ENCODE measurements around the gene PLXNB2.
A peak's percentile ranks its signal among the peaks of the same experiment; 100 is the strongest.

PLXNB2 gene

GRCh38 chr22:50247748-50248147 is 59.7 kb downstream of the PLXNB2 start (continued):
- TF ChIP-seq, protein P1, sequence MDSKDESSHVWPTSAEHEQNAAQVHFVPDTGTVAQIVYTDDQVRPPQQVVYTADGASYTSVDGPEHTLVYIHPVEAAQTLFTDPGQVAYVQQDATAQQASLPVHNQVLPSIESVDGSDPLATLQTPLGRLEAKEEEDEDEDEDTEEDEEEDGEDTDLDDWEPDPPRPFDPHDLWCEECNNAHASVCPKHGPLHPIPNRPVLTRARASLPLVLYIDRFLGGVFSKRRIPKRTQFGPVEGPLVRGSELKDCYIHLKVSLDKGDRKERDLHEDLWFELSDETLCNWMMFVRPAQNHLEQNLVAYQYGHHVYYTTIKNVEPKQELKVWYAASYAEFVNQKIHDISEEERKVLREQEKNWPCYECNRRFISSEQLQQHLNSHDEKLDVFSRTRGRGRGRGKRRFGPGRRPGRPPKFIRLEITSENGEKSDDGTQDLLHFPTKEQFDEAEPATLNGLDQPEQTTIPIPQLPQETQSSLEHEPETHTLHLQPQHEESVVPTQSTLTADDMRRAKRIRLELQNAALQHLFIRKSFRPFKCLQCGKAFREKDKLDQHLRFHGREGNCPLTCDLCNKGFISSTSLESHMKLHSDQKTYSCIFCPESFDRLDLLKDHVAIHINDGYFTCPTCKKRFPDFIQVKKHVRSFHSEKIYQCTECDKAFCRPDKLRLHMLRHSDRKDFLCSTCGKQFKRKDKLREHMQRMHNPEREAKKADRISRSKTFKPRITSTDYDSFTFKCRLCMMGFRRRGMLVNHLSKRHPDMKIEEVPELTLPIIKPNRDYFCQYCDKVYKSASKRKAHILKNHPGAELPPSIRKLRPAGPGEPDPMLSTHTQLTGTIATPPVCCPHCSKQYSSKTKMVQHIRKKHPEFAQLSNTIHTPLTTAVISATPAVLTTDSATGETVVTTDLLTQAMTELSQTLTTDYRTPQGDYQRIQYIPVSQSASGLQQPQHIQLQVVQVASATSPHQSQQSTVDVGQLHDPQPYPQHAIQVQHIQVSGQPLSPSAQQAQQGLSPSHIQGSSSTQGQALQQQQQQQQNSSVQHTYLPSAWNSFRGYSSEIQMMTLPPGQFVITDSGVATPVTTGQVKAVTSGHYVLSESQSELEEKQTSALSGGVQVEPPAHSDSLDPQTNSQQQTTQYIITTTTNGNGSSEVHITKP (tag by site-specific recombination; IDR thresholded peaks at IDR 0.05): peak; percentile 44; the same call in 1 of the 2 replicates
- TF ChIP-seq ZNF548 (tag by site-specific recombination; IDR thresholded peaks at IDR 0.05): no peak
- TF ChIP-seq ZNF394 (tag by site-specific recombination; IDR thresholded peaks at IDR 0.05; ENCODE audit: borderline replicate concordance): no peak
- TF ChIP-seq TCF7L2 (IDR thresholded peaks at IDR 0.05; ENCODE audit: borderline replicate concordance, low read depth, low read length): no peak
- no peak for TF ChIP-seq ZBTB1 (tag by site-specific recombination; IDR thresholded peaks at IDR 0.05)
- no peak for TF ChIP-seq ZNF23 (tag by site-specific recombination; IDR thresholded peaks at IDR 0.05; ENCODE audit: borderline replicate concordance)
- no peak for TF ChIP-seq ZNF785 (tag by site-specific recombination; IDR thresholded peaks at IDR 0.05)
- 0 out of 2 replicates have a peak, but pooled peaks have one; percentile 51 for TF ChIP-seq ZNF600 (tag by site-specific recombination; IDR thresholded peaks at IDR 0.05)
- peak; percentile 73 for TF ChIP-seq SP2 (tag by site-specific recombination; IDR thresholded peaks at IDR 0.05)
- TF ChIP-seq ZBTB26 (tag by site-specific recombination; optimal IDR thresholded peaks at IDR 0.05): peak; percentile 18
- TF ChIP-seq ZFHX2 (tag by site-specific recombination; conservative IDR thresholded peaks at IDR 0.05): no peak
- TF ChIP-seq SETDB1 (IDR thresholded peaks at IDR 0.05; ENCODE audit: insufficient read length, low read length): no peak
- TF ChIP-seq ZNF629 (tag by site-specific recombination; IDR thresholded peaks at IDR 0.05): peak; percentile 94

- peak; percentile 54; the same call in 1 of the 2 replicates for TF ChIP-seq ZNF157 (tag by site-specific recombination; IDR thresholded peaks at IDR 0.05)
- no peak for TF ChIP-seq FEZF1 (tag by site-specific recombination; IDR thresholded peaks at IDR 0.05)
- ChIA-PET POLR2A (interaction anchor here (1.0 to 2.3 kb wide), 4 partner anchors 9 to 26 kb away, joined by 3 to 5 read pairs (median 4); no protein-coding TSS in a partner anchor), CTCF (interaction anchor here (0.5 to 1.2 kb wide), 3 partner anchors 25 to 171 kb away, joined by 3 to 5 read pairs (median 3); no protein-coding TSS in a partner anchor)
- H3K36me3 ChIP-seq (ENCODE audit: control insufficient read depth in 2 of 2, insufficient read depth in 1 of 2, low read length in 2 of 2): peaks cover 8 to 48% of the 10 kb centered on the region in 2 experiments; a peak in 2 of 3 replicates
- H3K9me3 ChIP-seq (ENCODE audit: control insufficient read depth, insufficient read depth, low read depth, low read length): no peaks in the 10 kb centered on the region
- peak overlapping the region; percentile 87 for H3K27ac ChIP-seq (ENCODE audit: extremely low read depth, low read depth, low read length)
- peaks cover 12% of the 10 kb centered on the region for H3K4me1 ChIP-seq (ENCODE audit: control insufficient read depth, insufficient read depth, low read length)
- no peak overlapping the region for H3K4me3 ChIP-seq (ENCODE audit: low read depth, low read length)
Measured at GRCh38 chr22:50246242-50247175, 60.9 kb downstream of the PLXNB2 start.

Measured in HEK293 (cell line).